H9 (cell line): Measurements from ENCODE around the gene SLC9A2. TPM values are rescaled to one million over a fixed set of nuclear protein-coding genes. Genes with fewer than 3 reads are reported as not detected.

Source experiments
- DNase-seq: peaks from one replicate; pipeline ENCODE4 v3.0.0-alpha.2; 2017
- H2AFZ ChIP-seq: one replicate; pipeline ENCODE4 v1.6.1; 2013; ENCODE audit warnings: mild to moderate bottlenecking, low read length, control low read depth, moderate library complexity
- H2AK5ac ChIP-seq: 2 replicates; pipeline ENCODE4 v1.6.1; 2013; ENCODE audit warnings: low read length, control low read depth, mixed read lengths; ENCODE audit not compliant: insufficient read length
- H2BK120ac ChIP-seq: one replicate; pipeline ENCODE4 v1.6.1; 2013; ENCODE audit warnings: low read depth, mild to moderate bottlenecking, low read length, control low read depth, inconsistent platforms; ENCODE audit not compliant: poor library complexity, severe bottlenecking
- H2BK12ac ChIP-seq: 2 replicates; pipeline ENCODE4 v1.6.1; 2013; ENCODE audit warnings: low read length, control low read depth, mixed read lengths, low read depth; ENCODE audit not compliant: insufficient read length
- H2BK15ac ChIP-seq: 2 replicates; pipeline ENCODE4 v1.6.1; 2013; ENCODE audit warnings: low read depth, low read length, control low read depth
- H2BK20ac ChIP-seq: one replicate; pipeline ENCODE4 v1.6.1; 2013; ENCODE audit warnings: low read depth, mild to moderate bottlenecking, low read length, control low read depth, inconsistent platforms; ENCODE audit not compliant: poor library complexity, severe bottlenecking
- H2BK5ac ChIP-seq: 2 replicates; pipeline ENCODE4 v1.6.1; 2013; ENCODE audit warnings: low read length, control low read depth, mixed read lengths; ENCODE audit not compliant: insufficient read length
- H3K14ac ChIP-seq: 2 replicates; pipeline ENCODE4 v1.6.1; 2013; ENCODE audit warnings: low read length, control low read depth; ENCODE audit not compliant: insufficient read depth
- H3K18ac ChIP-seq: 2 replicates; pipeline ENCODE4 v1.6.1; 2013; ENCODE audit warnings: low read depth, mild to moderate bottlenecking, mixed read lengths, low read length, control low read depth; ENCODE audit not compliant: insufficient read length
- H3K23ac ChIP-seq: 2 replicates; pipeline ENCODE4 v1.6.1; 2013; ENCODE audit warnings: low read length, control low read depth, mixed read lengths, low read depth; ENCODE audit not compliant: insufficient read length
- H3K23me2 ChIP-seq: 2 replicates; pipeline ENCODE4 v1.6.1; 2013; ENCODE audit warnings: low read depth, mild to moderate bottlenecking, mixed read lengths, low read length, control low read depth; ENCODE audit not compliant: insufficient read length, poor library complexity, severe bottlenecking
- H3K27ac ChIP-seq: 2 replicates; pipeline ENCODE4 v1.5.1; 2013; ENCODE audit warnings: low read length, control low read depth, mixed read lengths, low read depth; ENCODE audit not compliant: insufficient read length
- H3K27me3 ChIP-seq: 2 replicates; pipeline ENCODE4 v1.6.1; 2013; ENCODE audit warnings: low read length, control low read depth, inconsistent platforms; ENCODE audit not compliant: insufficient read depth
- H3K4ac ChIP-seq: 2 replicates; pipeline ENCODE4 v1.6.1; 2013; ENCODE audit warnings: low read depth, mild to moderate bottlenecking, control low read depth, inconsistent platforms, low read length, moderate library complexity
- H3K4me1 ChIP-seq: 2 replicates; pipeline ENCODE4 v1.6.1; 2013; ENCODE audit warnings: low read length, control low read depth, inconsistent platforms; ENCODE audit not compliant: insufficient read depth
- H3K4me2 ChIP-seq: 2 replicates; pipeline ENCODE4 v1.6.1; 2013; ENCODE audit warnings: low read length, control low read depth, mixed read lengths; ENCODE audit not compliant: insufficient read length, insufficient read depth
- H3K56ac ChIP-seq: 2 replicates; pipeline ENCODE4 v1.6.1; 2013; ENCODE audit warnings: low read depth, mild to moderate bottlenecking, mixed read lengths, low read length, control low read depth; ENCODE audit not compliant: insufficient read length
- H3K79me1 ChIP-seq: 2 replicates; pipeline ENCODE4 v1.6.1; 2013; ENCODE audit warnings: low read depth, mild to moderate bottlenecking, moderate library complexity, low read length, control low read depth, inconsistent platforms; ENCODE audit not compliant: insufficient read depth, poor library complexity, severe bottlenecking
- H3K79me2 ChIP-seq: 2 replicates; pipeline ENCODE4 v1.6.1; 2013; ENCODE audit warnings: low read length, control low read depth, inconsistent platforms; ENCODE audit not compliant: insufficient read depth
- H3K9ac ChIP-seq: 2 replicates; pipeline ENCODE4 v1.6.1; 2013; ENCODE audit warnings: low read length, control low read depth, mixed read lengths; ENCODE audit not compliant: insufficient read length; ENCODE audit errors: extremely low read depth
- H3K9me3 ChIP-seq: one replicate; pipeline ENCODE4 v1.6.1; 2013; ENCODE audit warnings: low read depth, low read length, inconsistent platforms; ENCODE audit not compliant: control insufficient read depth
- H3T11ph ChIP-seq: one replicate; pipeline ENCODE4 v1.6.1; 2013; ENCODE audit warnings: mild to moderate bottlenecking, low read length, control low read depth, inconsistent platforms
- H4K20me1 ChIP-seq: one replicate; pipeline ENCODE4 v1.6.1; 2013; ENCODE audit not compliant: control insufficient read depth, insufficient read length, insufficient read depth
- H4K5ac ChIP-seq: 2 replicates; pipeline ENCODE4 v1.6.1; 2013; ENCODE audit warnings: low read depth, mild to moderate bottlenecking, mixed read lengths, low read length, control low read depth; ENCODE audit not compliant: insufficient read length
- H4K8ac ChIP-seq: replicated peaks from 2 replicates; pipeline ENCODE4 v1.6.1; 2013; ENCODE audit warnings: low read length, control low read depth, mixed read lengths, low read depth; ENCODE audit not compliant: insufficient read length
- H4K91ac ChIP-seq: 2 replicates; pipeline ENCODE4 v1.6.1; 2013; ENCODE audit warnings: low read depth, mild to moderate bottlenecking, moderate library complexity, mixed read lengths, low read length, control low read depth; ENCODE audit not compliant: insufficient read length
- H3K27ac Mint-ChIP-seq, 3 experiments: 2 replicates in 2 of 3; 3 replicates in 1 of 3; pipeline ENCODE4 v1.8.0; 2020 to 2021; ENCODE audit warnings: mixed read lengths in 3 of 3, mild to moderate bottlenecking in 1 of 3, moderate library complexity in 1 of 3
- H3K27me3 Mint-ChIP-seq: 2 replicates; pipeline ENCODE4 v1.8.0; 2021; ENCODE audit warnings: low read depth, mild to moderate bottlenecking, moderate library complexity, mixed read lengths
- H3K36me3 Mint-ChIP-seq, 3 experiments: 2 replicates in 2 of 3; 3 replicates in 1 of 3; pipeline ENCODE4 v1.8.0; 2020 to 2021; ENCODE audit warnings: low read depth in 3 of 3, mixed read lengths in 3 of 3; ENCODE audit not compliant: insufficient read depth in 1 of 3
- H3K4me1 Mint-ChIP-seq, 2 experiments: 2 replicates each; pipeline ENCODE4 v1.8.0; 2020; ENCODE audit warnings: mixed read lengths in 2 of 2
- H3K4me3 Mint-ChIP-seq, 2 experiments: 2 replicates in 1 of 2; 3 replicates in 1 of 2; pipeline ENCODE4 v1.8.0; 2020 to 2021; ENCODE audit warnings: mild to moderate bottlenecking in 2 of 2, mixed read lengths in 2 of 2, moderate library complexity in 1 of 2
- H3K9me3 Mint-ChIP-seq, 2 experiments: 2 replicates in 1 of 2; 3 replicates in 1 of 2; pipeline ENCODE4 v1.8.0; 2020; ENCODE audit warnings: mild to moderate bottlenecking in 2 of 2, mixed read lengths in 2 of 2, moderate library complexity in 1 of 2
- CTCF ChIP-seq: fragments of 200-600 bp; sonication (generic); conservative IDR thresholded peaks from 3 replicates; pipeline ENCODE4 v1.8.0; 2021; ENCODE audit warnings: antibody characterized with exemption, mild to moderate bottlenecking
- WGBS: extraction: QIAGEN DNeasy Blood & Tissue Kit; methylation state at CpG from one replicate; pipeline ENCODE4 v1.1.7; 2013; ENCODE audit warnings: missing lambda C conversion rate, low lambda C conversion rate, mixed read lengths; ENCODE audit not compliant: insufficient read length; ENCODE audit errors: extremely low coverage; 5-methylcytosine and 5-hydroxymethylcytosine counted together
- total RNA-seq: library from RNA; stranded (reverse); gene quantifications from 2 replicates; pipeline ENCODE4 v1.2.1, GENCODE V29; 2021

Gene SLC9A2
- total RNA-seq, 1 experiment from 2014 or later: 0.04 TPM

GRCh38 chr2:102724016-102724490 lies 104.7 kb downstream of the SLC9A2 start:
- H3K4me3 Mint-ChIP-seq: no peak overlapping the region
- Histone ChIP-seq H3K4me1 (no peaks in the 10 kb centered on the region), H2AFZ (no peak overlapping the region), H3K9me3 (no peaks in the 10 kb centered on the region), H2BK120ac (no peak overlapping the region), H4K20me1 (no peaks in the 10 kb centered on the region), H3K27ac (no peak overlapping the region), H3K56ac (no peak overlapping the region), H3T11ph (no peak overlapping the region), H3K79me1 (no peaks in the 10 kb centered on the region), H3K23me2 (no peaks in the 10 kb centered on the region), H3K79me2 (no peaks in the 10 kb centered on the region), H4K91ac (no peak overlapping the region), H4K8ac (no peak overlapping the region), H2AK5ac (no peak overlapping the region), H3K18ac (no peak overlapping the region), H3K23ac (no peak overlapping the region), H3K4ac (no peak overlapping the region), H2BK5ac (no peak overlapping the region), H3K4me2 (no peak overlapping the region), H3K14ac (no peak overlapping the region), H2BK15ac (no peak overlapping the region), H3K9ac (no peak overlapping the region), H4K5ac (no peak overlapping the region), H3K27me3 (no peaks in the 10 kb centered on the region), H2BK20ac (no peak overlapping the region), H2BK12ac (no peak overlapping the region)
- peak overlapping the region in 1 of 3 experiments; percentile 22; a peak in 1 of 7 replicates for H3K27ac Mint-ChIP-seq
- WGBS: no CpG with 5 or more reads among the region's 7 CpGs
- H3K27me3 Mint-ChIP-seq: no peaks in the 10 kb centered on the region
- no peak for DNase-seq
- H3K36me3 Mint-ChIP-seq: peaks cover 26 to 73% (median 61%) of the 10 kb centered on the region in 3 experiments
- H3K9me3 Mint-ChIP-seq: no peaks in the 10 kb centered on the region
- no peaks in the 10 kb centered on the region for H3K4me1 Mint-ChIP-seq
- TF ChIP-seq CTCF: no peak
